ENCODE measurements around the gene PPY. TPM values are rescaled to one million over a fixed set of nuclear protein-coding genes. Genes with fewer than 3 reads are reported as not detected.

Gene PPY
- total RNA-seq, 1 experiment from 2014 or later: not detected

GRCh38 chr17:43913584-43913983 is 28.7 kb downstream of the PPY start:
- POLR2A ChIA-PET: no interaction called here
- no peak for DNase-seq (ENCODE audit: low read depth, low spot score)
- Histone ChIP-seq H3K4me3 (ENCODE audit: low read depth in 2 of 2, low read length in 2 of 2) (no peak overlapping the region), H3K27ac (ENCODE audit: low read length) (no peak overlapping the region), H3K9me3 (ENCODE audit: control insufficient read depth, insufficient read depth, low read depth, low read length) (no peaks in the 10 kb centered on the region), H3K27me3 (ENCODE audit: control insufficient read depth, insufficient read depth, low read length) (no peaks in the 10 kb centered on the region), H3K4me1 (ENCODE audit: control insufficient read depth, insufficient read depth, low read length) (no peaks in the 10 kb centered on the region), H3K36me3 (ENCODE audit: control insufficient read depth, insufficient read depth, low read length) (no peaks in the 10 kb centered on the region)
- no peak for TF ChIP-seq TCF7L2 (IDR thresholded peaks at IDR 0.05; ENCODE audit: low read depth, low read length)
- no peak for TF ChIP-seq POLR2AphosphoS5 (IDR thresholded peaks at IDR 0.05; ENCODE audit: low read depth, low read length)
- no peak for TF ChIP-seq REST (IDR thresholded peaks at IDR 0.05; ENCODE audit: insufficient read depth in 1 of 2, low read depth in 2 of 2, low read length in 1 of 2)
- no peak for TF ChIP-seq SIN3A (IDR thresholded peaks at IDR 0.05; ENCODE audit: borderline replicate concordance, insufficient read depth, low read depth, low read length)
- TF ChIP-seq CTCF (IDR thresholded peaks at IDR 0.05): no peak
- BruUV-seq (replicated peaks): no TSS peak
- CTCF ChIA-PET: interaction anchor here (0.6 kb wide), 1 partner anchor 77 kb away, joined by 3 read pairs; no protein-coding TSS in a partner anchor
- in situ Hi-C loops (cut with HindIII; ENCODE audit: low pct_unique_long_range_greater_than_20kb, low sequenced_read_pairs): no loop called here
- intact Hi-C loops (cut with micrococcal nuclease; ENCODE audit: unreplicated experiment): no loop called here
- ATAC-seq: no peak

GRCh38 chr17:43912635-43913304 is 29.5 kb downstream of the PPY start:
- ChIA-PET POLR2A (no interaction called here), CTCF (no interaction called here)
- intact Hi-C loops (cut with micrococcal nuclease; ENCODE audit: unreplicated experiment) (no loop called here), in situ Hi-C loops (cut with HindIII; ENCODE audit: low pct_unique_long_range_greater_than_20kb, low sequenced_read_pairs) (no loop called here)
- DNase-seq (ENCODE audit: low read depth, low spot score): no peak
- H3K4me3 ChIP-seq (ENCODE audit: low read depth in 2 of 2, low read length in 2 of 2): no peak overlapping the region
- no peaks in the 10 kb centered on the region for H3K9me3 ChIP-seq (ENCODE audit: control insufficient read depth, insufficient read depth, low read depth, low read length)
- H3K27ac ChIP-seq (ENCODE audit: low read length): no peak overlapping the region
- H3K27me3 ChIP-seq (ENCODE audit: control insufficient read depth, insufficient read depth, low read length): peaks cover 3% of the 10 kb centered on the region; the same call in 1 of the 2 replicates
- BruUV-seq (replicated peaks): no TSS peak
- no peaks in the 10 kb centered on the region for H3K36me3 ChIP-seq (ENCODE audit: control insufficient read depth, insufficient read depth, low read length)
- no peak for ATAC-seq
- TF ChIP-seq SIN3A (IDR thresholded peaks at IDR 0.05; ENCODE audit: borderline replicate concordance, insufficient read depth, low read depth, low read length) (no peak), TCF7L2 (IDR thresholded peaks at IDR 0.05; ENCODE audit: low read depth, low read length) (no peak), POLR2AphosphoS5 (IDR thresholded peaks at IDR 0.05; ENCODE audit: low read depth, low read length) (no peak), REST (IDR thresholded peaks at IDR 0.05; ENCODE audit: insufficient read depth in 1 of 2, low read depth in 2 of 2, low read length in 1 of 2) (no peak), CTCF (IDR thresholded peaks at IDR 0.05) (no peak)
- peaks cover under 1% of the 10 kb centered on the region; the same call in 1 of the 2 replicates for H3K4me1 ChIP-seq (ENCODE audit: control insufficient read depth, insufficient read depth, low read length)
